Measurements from ENCODE around the gene EPHB3.

The EPHB3 gene

DNA sequence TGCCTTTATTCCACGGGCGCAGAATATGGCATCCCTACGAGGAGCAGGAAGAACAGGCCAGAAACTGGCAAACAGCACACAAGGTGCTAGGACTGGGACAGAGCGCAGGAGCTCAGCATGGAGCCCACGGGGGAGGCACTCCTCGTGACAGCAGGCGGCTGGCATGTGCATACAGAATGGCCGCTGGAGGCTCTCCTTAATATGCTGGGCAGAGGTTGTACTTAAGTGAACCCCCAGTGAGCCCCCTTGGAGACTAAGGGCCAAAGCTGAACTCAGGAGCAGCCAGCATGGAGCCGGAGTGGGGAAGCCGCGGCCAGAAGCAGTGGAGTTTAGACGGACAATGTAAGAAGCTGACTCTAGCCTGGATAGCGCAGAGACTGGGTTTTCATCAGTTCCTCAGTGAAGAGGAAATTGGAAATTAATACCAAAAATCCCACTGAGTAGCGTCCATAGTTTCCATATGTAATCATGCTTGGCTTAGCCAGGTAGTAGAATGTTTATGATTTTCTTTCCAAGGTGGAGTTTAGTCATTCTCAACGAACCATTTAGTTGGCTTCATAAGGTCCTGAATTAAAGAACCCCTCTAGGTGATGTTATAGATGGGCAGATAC is 69.4 kb downstream of the EPHB3 start:
- DNase-seq: no peak

DNA sequence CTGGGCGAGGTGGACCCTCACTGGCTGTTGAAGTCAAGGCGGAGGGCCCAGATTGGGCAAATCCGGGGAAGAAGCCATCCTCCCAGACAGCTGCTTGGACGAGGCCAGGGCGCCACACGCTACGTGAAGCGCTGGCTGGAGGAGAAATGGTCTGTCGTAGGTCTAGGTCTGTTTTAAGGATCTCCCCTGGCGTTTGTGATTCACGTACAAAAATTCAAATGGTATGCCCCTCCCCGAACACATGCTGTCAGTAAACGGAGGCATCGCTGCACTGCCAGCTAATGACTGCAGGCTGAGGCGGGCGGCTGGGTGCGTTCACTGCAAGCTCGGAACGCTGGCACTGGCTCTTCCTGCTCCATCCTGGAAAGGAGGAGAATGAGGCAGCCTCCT is 69.9 kb downstream of the EPHB3 start:
- no peak for DNase-seq

All from NCI-H1105 (cell line).